ENCODE data around the gene KCND3.

DNA sequence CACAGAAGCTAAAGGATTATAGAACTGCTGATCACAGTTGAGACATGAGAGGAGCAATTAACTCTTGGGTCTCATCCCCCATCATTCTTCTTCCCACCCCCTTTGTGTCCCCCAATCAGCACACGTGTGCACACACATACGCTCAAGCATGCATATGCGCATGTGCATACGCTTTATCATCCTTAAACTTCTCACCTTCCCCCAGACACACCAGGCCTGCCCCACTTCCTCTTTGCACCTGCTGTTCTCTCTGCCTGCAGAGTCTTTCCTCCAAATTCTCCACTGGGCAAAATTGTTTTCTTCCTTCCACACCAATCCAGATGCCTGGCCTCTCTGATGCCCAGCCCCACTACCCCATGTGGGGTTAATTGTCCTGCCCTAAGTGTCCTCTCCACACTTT, 13.0 kb upstream of the KCND3 start:
- TF ChIP-seq POLR2A (IDR thresholded peaks at IDR 0.05; ENCODE audit: low read depth, low read length): no peak
- no peak for TF ChIP-seq POLR2AphosphoS5 (IDR thresholded peaks at IDR 0.05; ENCODE audit: low read depth, low read length)

Data from GM12892 (cell line).